Measurements from ENCODE around the gene PDSS2.
"Not testable (repeated sequence)": the region's sequence is repeated elsewhere in the genome, so short reads cannot be mapped to it uniquely, and the experiment has no call there.

The PDSS2 gene

GRCh38 chr6:107179004-107179403, 280.4 kb downstream of the PDSS2 start:
- TF ChIP-seq PAX5 (IDR thresholded peaks at IDR 0.05; ENCODE audit: insufficient read depth, low read length, severe bottlenecking): no peak
- no peak for TF ChIP-seq SPI1 (IDR thresholded peaks at IDR 0.05; ENCODE audit: low read depth, low read length)
- TF ChIP-seq POLR2A (IDR thresholded peaks at IDR 0.05; ENCODE audit: low read depth, low read length): no peak
- no peak for TF ChIP-seq POLR2AphosphoS5 (IDR thresholded peaks at IDR 0.05; ENCODE audit: low read depth, low read length)
- TF ChIP-seq TAF1 (IDR thresholded peaks at IDR 0.05; ENCODE audit: low read depth, low read length): no peak
- TF ChIP-seq POU2F2 (IDR thresholded peaks at IDR 0.05; ENCODE audit: low read depth, low read length): no peak
- no peak for DNase-seq (ENCODE audit: insufficient read length, low spot score)
- FAIRE-seq: no peak

- FAIRE-seq (no peak), DNase-seq (ENCODE audit: insufficient read length, low spot score) (no peak)
- TF ChIP-seq POLR2AphosphoS5 (IDR thresholded peaks at IDR 0.05; ENCODE audit: low read depth, low read length): no peak
Observed at GRCh38 chr6:107173779-107174178, 285.6 kb downstream of the PDSS2 start.

GRCh38 chr6:107171513-107171912, 287.9 kb downstream of the PDSS2 start:
- TF ChIP-seq PAX5 (IDR thresholded peaks at IDR 0.05; ENCODE audit: insufficient read depth, low read length, severe bottlenecking) (no peak), POLR2AphosphoS5 (IDR thresholded peaks at IDR 0.05; ENCODE audit: low read depth, low read length) (no peak), SPI1 (IDR thresholded peaks at IDR 0.05; ENCODE audit: low read depth, low read length) (no peak), POU2F2 (IDR thresholded peaks at IDR 0.05; ENCODE audit: low read depth, low read length) (no peak), TAF1 (IDR thresholded peaks at IDR 0.05; ENCODE audit: low read depth, low read length) (no peak)
- FAIRE-seq: no peak
- DNase-seq (ENCODE audit: insufficient read length, low spot score): no peak

- not testable (repeated sequence) for FAIRE-seq; DNase-seq (ENCODE audit: insufficient read length, low spot score)
Observed at GRCh38 chr6:107164299-107164698, 295.1 kb downstream of the PDSS2 start.

GRCh38 chr6:107161521-107161920, 297.8 kb downstream of the PDSS2 start:
- DNase-seq (ENCODE audit: insufficient read length, low spot score) (no peak), FAIRE-seq (no peak)
- TF ChIP-seq POLR2A (IDR thresholded peaks at IDR 0.05; ENCODE audit: low read depth, low read length) (no peak), POU2F2 (IDR thresholded peaks at IDR 0.05; ENCODE audit: low read depth, low read length) (no peak), POLR2AphosphoS5 (IDR thresholded peaks at IDR 0.05; ENCODE audit: low read depth, low read length) (no peak), TAF1 (IDR thresholded peaks at IDR 0.05; ENCODE audit: low read depth, low read length) (no peak), SPI1 (IDR thresholded peaks at IDR 0.05; ENCODE audit: low read depth, low read length) (no peak), PAX5 (IDR thresholded peaks at IDR 0.05; ENCODE audit: insufficient read depth, low read length, severe bottlenecking) (no peak)

- DNase-seq (ENCODE audit: insufficient read length, low spot score) (no peak), FAIRE-seq (no peak)
- no peak for TF ChIP-seq PAX5 (IDR thresholded peaks at IDR 0.05; ENCODE audit: insufficient read depth, low read length, severe bottlenecking)
- no peak for TF ChIP-seq TAF1 (IDR thresholded peaks at IDR 0.05; ENCODE audit: low read depth, low read length)
- TF ChIP-seq POU2F2 (IDR thresholded peaks at IDR 0.05; ENCODE audit: low read depth, low read length): no peak
Observed at GRCh38 chr6:107156617-107157016, 302.7 kb downstream of the PDSS2 start.

GRCh38 chr6:107154801-107155160, 304.6 kb downstream of the PDSS2 start:
- TF ChIP-seq POU2F2 (IDR thresholded peaks at IDR 0.05; ENCODE audit: low read depth, low read length) (no peak), POLR2A (IDR thresholded peaks at IDR 0.05; ENCODE audit: low read depth, low read length) (no peak), POLR2AphosphoS5 (IDR thresholded peaks at IDR 0.05; ENCODE audit: low read depth, low read length) (no peak), PAX5 (IDR thresholded peaks at IDR 0.05; ENCODE audit: insufficient read depth, low read length, severe bottlenecking) (no peak), SPI1 (IDR thresholded peaks at IDR 0.05; ENCODE audit: low read depth, low read length) (no peak), TAF1 (IDR thresholded peaks at IDR 0.05; ENCODE audit: low read depth, low read length) (no peak)
- DNase-seq (ENCODE audit: insufficient read length, low spot score) (no peak), FAIRE-seq (no peak)

GRCh38 chr6:107154131-107154800, 305.1 kb downstream of the PDSS2 start:
- FAIRE-seq: no peak
- DNase-seq (ENCODE audit: insufficient read length, low spot score): no peak
- TF ChIP-seq POLR2A (IDR thresholded peaks at IDR 0.05; ENCODE audit: low read depth, low read length) (no peak), PAX5 (IDR thresholded peaks at IDR 0.05; ENCODE audit: insufficient read depth, low read length, severe bottlenecking) (no peak), POU2F2 (IDR thresholded peaks at IDR 0.05; ENCODE audit: low read depth, low read length) (no peak), TAF1 (IDR thresholded peaks at IDR 0.05; ENCODE audit: low read depth, low read length) (no peak), POLR2AphosphoS5 (IDR thresholded peaks at IDR 0.05; ENCODE audit: low read depth, low read length) (no peak), SPI1 (IDR thresholded peaks at IDR 0.05; ENCODE audit: low read depth, low read length) (no peak)

- FAIRE-seq: no peak
- TF ChIP-seq SPI1 (IDR thresholded peaks at IDR 0.05; ENCODE audit: low read depth, low read length): no peak
- no peak for TF ChIP-seq TAF1 (IDR thresholded peaks at IDR 0.05; ENCODE audit: low read depth, low read length)
- no peak for TF ChIP-seq POLR2AphosphoS5 (IDR thresholded peaks at IDR 0.05; ENCODE audit: low read depth, low read length)
- no peak for TF ChIP-seq PAX5 (IDR thresholded peaks at IDR 0.05; ENCODE audit: insufficient read depth, low read length, severe bottlenecking)
- TF ChIP-seq POU2F2 (IDR thresholded peaks at IDR 0.05; ENCODE audit: low read depth, low read length): no peak
- TF ChIP-seq POLR2A (IDR thresholded peaks at IDR 0.05; ENCODE audit: low read depth, low read length): no peak
- no peak for DNase-seq (ENCODE audit: insufficient read length, low spot score)
Observed at GRCh38 chr6:107152638-107153430, 306.5 kb downstream of the PDSS2 start.

GRCh38 chr6:107144666-107145065, 314.7 kb downstream of the PDSS2 start:
- FAIRE-seq (no peak), DNase-seq (ENCODE audit: insufficient read length, low spot score) (no peak)
- TF ChIP-seq SPI1 (IDR thresholded peaks at IDR 0.05; ENCODE audit: low read depth, low read length): no peak
- TF ChIP-seq TAF1 (IDR thresholded peaks at IDR 0.05; ENCODE audit: low read depth, low read length): no peak
- no peak for TF ChIP-seq POLR2AphosphoS5 (IDR thresholded peaks at IDR 0.05; ENCODE audit: low read depth, low read length)
- no peak for TF ChIP-seq PAX5 (IDR thresholded peaks at IDR 0.05; ENCODE audit: insufficient read depth, low read length, severe bottlenecking)
- no peak for TF ChIP-seq POLR2A (IDR thresholded peaks at IDR 0.05; ENCODE audit: low read depth, low read length)
- no peak for TF ChIP-seq POU2F2 (IDR thresholded peaks at IDR 0.05; ENCODE audit: low read depth, low read length)

Measured in GM12891 (cell line).